ENCODE measurements around the gene TRAF1. TPM values are rescaled to one million over a fixed set of nuclear protein-coding genes. Genes with fewer than 3 reads are reported as not detected.

Gene TRAF1
- total RNA-seq, 1 experiment from 2014 or later, result 1.7 TPM

DNA sequence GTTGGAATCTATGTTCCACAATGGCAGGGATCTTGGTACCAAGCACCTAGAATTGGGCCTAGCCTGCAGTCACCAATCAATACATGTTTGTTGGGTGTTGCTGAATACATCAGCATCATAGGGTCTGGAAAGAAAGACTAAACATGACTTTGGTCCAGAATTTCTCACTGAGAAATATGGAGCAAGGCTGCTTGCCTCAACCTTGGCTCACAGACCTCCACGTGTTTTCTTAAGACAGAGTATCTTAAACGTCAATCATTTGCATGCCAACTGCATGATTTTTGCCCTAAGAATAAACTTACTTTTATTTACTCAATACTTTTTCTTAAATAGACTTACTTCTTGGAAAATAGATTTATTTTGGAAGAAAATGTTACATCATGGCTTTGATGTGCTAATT, 22.7 kb upstream of the TRAF1 start:
- Histone ChIP-seq H3K9me3 (replicated peaks) (no peaks in the 10 kb centered on the region), H3K27me3 (replicated peaks) (no peaks in the 10 kb centered on the region), H3K36me3 (no peaks in the 10 kb centered on the region), H3K27ac (no peak overlapping the region), H3K4me1 (replicated peaks) (peaks cover 8% of the 10 kb centered on the region), H3K4me3 (no peak overlapping the region)
- DNase-seq (ENCODE audit: low read depth in 1 of 2, low spot score in 2 of 2), result no peak

DNA sequence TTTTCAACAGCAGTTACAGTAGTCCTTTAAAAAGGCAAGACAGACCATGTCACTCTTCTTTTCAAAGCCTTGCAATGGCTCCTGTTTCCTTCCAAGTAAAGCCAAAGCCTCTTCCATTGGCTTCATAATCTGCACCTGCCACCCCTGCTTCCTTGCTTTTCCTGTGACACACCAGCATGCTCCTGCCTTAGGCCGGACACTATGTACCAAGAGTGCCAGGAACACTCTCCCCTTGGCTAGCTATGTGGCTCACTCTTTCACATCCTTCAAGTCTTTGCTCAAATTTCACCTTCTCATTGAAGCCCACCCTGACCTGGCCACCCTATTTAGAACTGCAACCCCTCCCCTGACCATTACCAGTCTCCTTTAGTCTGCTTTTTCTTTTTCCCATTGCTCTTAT, 22.2 kb upstream of the TRAF1 start:
- DNase-seq (ENCODE audit: low read depth in 1 of 2, low spot score in 2 of 2), result no peak
- H3K36me3 ChIP-seq, result no peaks in the 10 kb centered on the region
- H3K4me3 ChIP-seq, result no peak overlapping the region
- no peaks in the 10 kb centered on the region for H3K9me3 ChIP-seq (replicated peaks)
- H3K27me3 ChIP-seq (replicated peaks), result no peaks in the 10 kb centered on the region
- H3K4me1 ChIP-seq (replicated peaks), result peaks cover 8% of the 10 kb centered on the region
- no peak overlapping the region for H3K27ac ChIP-seq

DNA sequence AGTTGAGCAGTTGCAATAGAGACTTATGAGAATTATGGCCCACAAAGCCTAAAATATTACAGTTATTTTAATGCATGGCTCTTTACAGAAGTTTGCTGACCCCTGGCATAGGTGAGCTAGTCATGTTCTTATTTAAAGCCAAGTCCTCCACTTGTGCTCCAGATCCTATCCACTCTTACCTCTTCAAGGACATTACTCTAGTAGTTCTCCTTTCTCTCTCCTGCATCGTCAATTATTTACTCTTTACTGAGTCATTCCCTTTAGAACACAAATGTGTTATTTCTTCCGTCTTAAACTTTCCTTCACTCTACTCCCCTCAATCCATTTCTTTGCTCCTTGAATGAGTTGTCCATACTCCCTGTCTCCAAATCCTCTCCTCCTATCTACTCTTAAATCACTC, 20.6 kb upstream of the TRAF1 start:
- H3K27me3 ChIP-seq (replicated peaks), result no peaks in the 10 kb centered on the region
- peaks cover 10% of the 10 kb centered on the region for H3K4me1 ChIP-seq (replicated peaks)
- no peak for DNase-seq (ENCODE audit: low read depth in 1 of 2, low spot score in 2 of 2)

GRCh38 chr9:120946259-120946658, 19.7 kb upstream of the TRAF1 start:
- Histone ChIP-seq H3K27ac (no peak overlapping the region), H3K9me3 (replicated peaks) (no peaks in the 10 kb centered on the region), H3K36me3 (no peaks in the 10 kb centered on the region), H3K27me3 (replicated peaks) (no peaks in the 10 kb centered on the region), H3K4me3 (no peak overlapping the region), H3K4me1 (replicated peaks) (peaks cover 13% of the 10 kb centered on the region)
- no peak for DNase-seq (ENCODE audit: low read depth in 1 of 2, low spot score in 2 of 2)

More for the DNA sequence above, 20.6 kb upstream of the TRAF1 start:
- Histone ChIP-seq H3K9me3 (replicated peaks) (no peaks in the 10 kb centered on the region), H3K27ac (no peak overlapping the region), H3K36me3 (no peaks in the 10 kb centered on the region), H3K4me3 (no peak overlapping the region)

- no peaks in the 10 kb centered on the region for H3K27me3 ChIP-seq (replicated peaks)
- H3K4me3 ChIP-seq, result no peak overlapping the region
- H3K27ac ChIP-seq, result no peak overlapping the region
- H3K9me3 ChIP-seq (replicated peaks), result no peaks in the 10 kb centered on the region
- no peak for DNase-seq (ENCODE audit: low read depth in 1 of 2, low spot score in 2 of 2)
- peaks cover 16% of the 10 kb centered on the region for H3K4me1 ChIP-seq (replicated peaks)
- no peaks in the 10 kb centered on the region for H3K36me3 ChIP-seq
These were observed 18.4 kb upstream of the TRAF1 start for GRCh38 chr9:120944948-120945347.

GRCh38 chr9:120944434-120944843, 17.8 kb upstream of the TRAF1 start:
- no peak overlapping the region for H3K4me3 ChIP-seq
- H3K27me3 ChIP-seq (replicated peaks), result no peaks in the 10 kb centered on the region
- H3K36me3 ChIP-seq, result no peaks in the 10 kb centered on the region
- DNase-seq (ENCODE audit: low read depth in 1 of 2, low spot score in 2 of 2), result no peak
- peaks cover 16% of the 10 kb centered on the region for H3K4me1 ChIP-seq (replicated peaks)
- no peaks in the 10 kb centered on the region for H3K9me3 ChIP-seq (replicated peaks)
- H3K27ac ChIP-seq, result no peak overlapping the region

DNA sequence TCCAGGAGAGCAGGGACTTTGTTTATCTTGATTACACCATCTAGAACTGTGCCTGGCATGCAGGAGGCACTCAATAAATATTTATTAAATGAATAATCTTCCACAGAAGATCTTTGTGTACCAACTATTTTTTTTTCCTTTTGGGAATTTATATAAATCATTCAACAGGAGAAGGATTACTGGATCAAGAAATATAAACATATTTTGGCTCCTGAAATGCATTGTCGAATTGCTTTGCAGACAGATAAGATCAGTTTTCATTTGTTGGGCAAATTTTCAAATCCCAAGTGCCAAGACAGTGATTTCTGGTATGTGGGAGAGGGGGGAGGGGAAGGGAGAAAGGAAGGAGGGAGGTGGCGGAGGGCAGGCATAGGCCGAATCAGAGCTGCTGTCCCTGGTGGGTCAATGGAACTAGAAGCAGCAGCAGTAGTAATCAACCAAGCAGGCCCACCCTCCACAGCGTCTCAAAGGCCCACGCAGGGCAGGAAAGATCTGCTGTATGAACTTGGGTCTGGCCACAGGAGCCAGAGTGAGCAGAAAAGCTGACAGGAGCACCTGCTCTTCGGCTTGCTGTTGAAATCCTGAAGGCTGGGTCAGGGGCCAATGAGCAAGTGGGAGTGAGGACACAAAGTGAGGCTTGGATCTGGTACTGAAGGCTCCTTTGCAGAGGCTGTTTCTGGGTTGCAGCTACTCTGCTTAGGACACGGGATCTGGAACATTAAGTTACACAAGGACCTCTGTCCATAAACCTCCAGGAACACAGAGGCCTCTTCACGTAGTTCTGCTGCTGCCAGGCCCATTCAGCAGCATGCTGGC, 15.8 kb upstream of the TRAF1 start:
- no peak for DNase-seq (ENCODE audit: low read depth in 1 of 2, low spot score in 2 of 2)
- Histone ChIP-seq H3K4me1 (replicated peaks) (peaks cover 24% of the 10 kb centered on the region), H3K27ac (no peak overlapping the region), H3K36me3 (no peaks in the 10 kb centered on the region), H3K9me3 (replicated peaks) (no peaks in the 10 kb centered on the region), H3K4me3 (no peak overlapping the region), H3K27me3 (replicated peaks) (no peaks in the 10 kb centered on the region)

DNA sequence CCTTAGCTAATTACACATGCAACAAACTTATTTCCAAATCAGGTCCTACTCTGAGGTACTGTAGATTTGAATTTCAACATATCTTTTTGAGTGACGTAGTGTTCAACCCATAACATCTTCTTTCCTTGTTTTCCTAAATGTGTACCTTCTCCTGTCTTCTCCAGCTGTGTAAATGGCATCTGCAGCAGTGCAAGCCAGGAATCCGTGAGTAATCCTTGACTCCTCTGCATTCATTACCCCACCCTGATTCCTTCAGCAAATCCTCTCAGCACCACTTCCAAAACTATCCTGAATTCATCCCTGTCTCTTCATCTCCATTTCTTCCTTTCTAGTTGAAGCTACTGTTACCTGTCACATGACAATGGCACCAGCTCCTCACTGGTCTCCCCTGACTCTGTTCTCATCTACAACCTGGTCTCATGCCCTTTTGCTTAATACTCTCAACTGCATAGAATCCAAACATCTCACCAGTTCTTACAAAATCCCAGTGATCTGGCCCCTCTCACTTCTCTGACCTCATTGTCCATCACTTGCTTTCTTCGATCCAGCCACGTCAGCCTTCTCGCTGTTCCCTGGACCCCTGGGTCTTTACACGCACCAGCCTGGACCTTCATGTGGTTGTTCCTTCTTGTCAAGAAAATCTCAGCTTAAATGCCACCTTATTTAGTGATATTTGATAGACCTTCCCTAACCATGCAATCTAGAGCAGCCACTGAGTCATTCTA, 14.6 kb upstream of the TRAF1 start:
- Histone ChIP-seq H3K4me1 (replicated peaks) (peaks cover 30% of the 10 kb centered on the region), H3K27me3 (replicated peaks) (no peaks in the 10 kb centered on the region), H3K27ac (no peak overlapping the region), H3K4me3 (no peak overlapping the region), H3K36me3 (no peaks in the 10 kb centered on the region), H3K9me3 (replicated peaks) (no peaks in the 10 kb centered on the region)
- DNase-seq (ENCODE audit: low read depth in 1 of 2, low spot score in 2 of 2), result no peak

DNA sequence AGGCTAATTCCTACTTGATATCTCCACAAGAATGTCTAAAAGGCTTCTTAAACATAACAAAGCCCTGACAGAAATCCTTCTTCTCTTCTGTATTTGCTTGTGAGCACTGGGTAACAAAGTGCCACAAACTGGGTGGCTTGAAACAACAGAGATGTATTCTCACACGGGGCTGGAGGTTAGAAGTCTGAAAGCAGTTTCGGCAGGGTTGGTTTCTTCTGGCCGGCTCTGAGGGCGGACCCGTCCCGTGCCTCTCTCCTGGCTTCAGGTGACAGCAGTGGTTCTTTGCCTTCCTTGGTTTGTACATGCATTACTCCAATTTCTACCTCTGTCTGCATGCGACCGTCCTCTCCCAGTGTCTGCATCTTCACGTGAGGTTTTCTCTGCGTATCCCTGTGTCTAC, 14.0 kb upstream of the TRAF1 start:
- no peak overlapping the region for H3K27ac ChIP-seq
- no peak overlapping the region for H3K4me3 ChIP-seq
- no peaks in the 10 kb centered on the region for H3K9me3 ChIP-seq (replicated peaks)
- H3K27me3 ChIP-seq (replicated peaks), result no peaks in the 10 kb centered on the region
- peaks cover 33% of the 10 kb centered on the region for H3K4me1 ChIP-seq (replicated peaks)
- no peak for DNase-seq (ENCODE audit: low read depth in 1 of 2, low spot score in 2 of 2)
- no peaks in the 10 kb centered on the region for H3K36me3 ChIP-seq

DNA sequence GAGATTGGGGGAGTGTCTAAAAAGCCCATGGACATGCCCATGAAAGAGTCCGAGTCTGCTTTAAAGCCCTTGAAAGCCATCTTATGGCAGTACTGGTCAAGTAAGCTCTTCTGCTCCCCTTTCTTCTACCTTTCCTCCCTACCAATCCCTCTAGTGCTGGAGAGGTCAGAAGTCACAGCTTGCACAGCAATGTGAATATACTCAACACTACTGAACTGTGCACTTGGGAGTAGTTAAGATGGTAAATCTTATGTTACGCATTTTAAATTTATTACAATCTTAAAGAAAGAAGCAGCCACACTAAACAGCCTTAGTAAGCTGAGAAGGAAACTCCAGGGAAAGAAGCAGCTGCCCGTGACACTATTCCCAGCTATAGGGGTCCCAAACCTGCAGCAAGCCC, 12.3 kb upstream of the TRAF1 start:
- DNase-seq (ENCODE audit: low read depth in 1 of 2, low spot score in 2 of 2), result no peak
- H3K27ac ChIP-seq, result no peak overlapping the region
- no peaks in the 10 kb centered on the region for H3K9me3 ChIP-seq (replicated peaks)
- no peaks in the 10 kb centered on the region for H3K27me3 ChIP-seq (replicated peaks)
- H3K4me1 ChIP-seq (replicated peaks), result peaks cover 38% of the 10 kb centered on the region
- no peak overlapping the region for H3K4me3 ChIP-seq
- no peaks in the 10 kb centered on the region for H3K36me3 ChIP-seq

GRCh38 chr9:120937596-120937995, 11.0 kb upstream of the TRAF1 start:
- Histone ChIP-seq H3K36me3 (no peaks in the 10 kb centered on the region), H3K9me3 (replicated peaks) (no peaks in the 10 kb centered on the region), H3K27ac (no peak overlapping the region), H3K4me1 (replicated peaks) (peaks cover 38% of the 10 kb centered on the region), H3K4me3 (no peak overlapping the region), H3K27me3 (replicated peaks) (no peaks in the 10 kb centered on the region)
- peak in 1 of 2 experiments; percentile 44 for DNase-seq (ENCODE audit: low read depth in 1 of 2, low spot score in 2 of 2)

GRCh38 chr9:120937127-120937526, 10.5 kb upstream of the TRAF1 start:
- Histone ChIP-seq H3K4me1 (replicated peaks) (peaks cover 40% of the 10 kb centered on the region), H3K4me3 (no peak overlapping the region), H3K9me3 (replicated peaks) (no peaks in the 10 kb centered on the region), H3K27ac (no peak overlapping the region), H3K36me3 (no peaks in the 10 kb centered on the region), H3K27me3 (replicated peaks) (no peaks in the 10 kb centered on the region)
- DNase-seq (ENCODE audit: low read depth in 1 of 2, low spot score in 2 of 2), result no peak

- Histone ChIP-seq H3K27me3 (replicated peaks) (no peaks in the 10 kb centered on the region), H3K4me3 (no peak overlapping the region), H3K36me3 (no peaks in the 10 kb centered on the region), H3K27ac (no peak overlapping the region), H3K9me3 (replicated peaks) (no peaks in the 10 kb centered on the region), H3K4me1 (replicated peaks) (peaks cover 42% of the 10 kb centered on the region)
- no peak for DNase-seq (ENCODE audit: low read depth in 1 of 2, low spot score in 2 of 2)
These were observed 10.1 kb upstream of the TRAF1 start for GRCh38 chr9:120936764-120937122.

DNA sequence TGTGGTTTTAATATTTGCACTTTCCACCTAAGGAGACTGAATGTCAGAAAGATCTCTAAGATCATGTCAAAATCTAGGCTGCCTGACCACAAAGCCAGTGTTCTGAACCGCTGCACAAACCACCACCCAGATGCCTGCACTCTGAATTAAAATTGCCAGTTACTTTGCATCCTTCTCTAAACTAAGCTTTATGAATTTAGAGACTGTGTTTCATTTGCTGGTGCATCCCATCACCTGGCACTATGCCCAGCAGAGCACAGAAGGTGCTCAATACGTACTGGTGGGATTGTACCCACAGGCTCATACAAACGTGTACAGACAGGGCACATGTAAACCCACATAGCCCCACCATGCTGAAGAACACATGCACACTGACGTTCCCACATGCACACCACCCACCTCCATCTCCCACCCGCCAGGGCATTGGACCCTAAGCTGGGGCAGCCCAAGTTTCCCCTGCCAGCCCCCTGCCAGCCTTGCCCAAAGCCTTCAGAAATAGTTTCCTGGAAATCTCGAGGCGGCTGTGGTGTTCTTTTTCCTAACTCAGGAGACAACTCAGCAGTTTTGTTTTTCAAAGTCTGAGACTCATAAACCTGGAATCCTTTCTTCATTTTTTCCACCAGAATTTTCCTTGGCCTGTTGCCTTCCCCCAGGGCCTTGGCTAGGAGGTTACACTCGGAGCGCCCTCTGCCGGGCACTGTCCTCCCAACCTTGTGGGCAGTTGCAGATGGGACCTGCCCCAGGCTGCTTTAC, 9.6 kb upstream of the TRAF1 start:
- DNase-seq (ENCODE audit: low read depth in 1 of 2, low spot score in 2 of 2), result peak; percentile 89 to 93
- Histone ChIP-seq H3K27ac (peak overlapping the region; percentile 64), H3K27me3 (replicated peaks) (no peaks in the 10 kb centered on the region), H3K9me3 (replicated peaks) (no peaks in the 10 kb centered on the region), H3K36me3 (no peaks in the 10 kb centered on the region), H3K4me3 (no peak overlapping the region), H3K4me1 (replicated peaks) (peaks cover 47% of the 10 kb centered on the region)
